ENCODE data around the gene PIK3R5.

DNA sequence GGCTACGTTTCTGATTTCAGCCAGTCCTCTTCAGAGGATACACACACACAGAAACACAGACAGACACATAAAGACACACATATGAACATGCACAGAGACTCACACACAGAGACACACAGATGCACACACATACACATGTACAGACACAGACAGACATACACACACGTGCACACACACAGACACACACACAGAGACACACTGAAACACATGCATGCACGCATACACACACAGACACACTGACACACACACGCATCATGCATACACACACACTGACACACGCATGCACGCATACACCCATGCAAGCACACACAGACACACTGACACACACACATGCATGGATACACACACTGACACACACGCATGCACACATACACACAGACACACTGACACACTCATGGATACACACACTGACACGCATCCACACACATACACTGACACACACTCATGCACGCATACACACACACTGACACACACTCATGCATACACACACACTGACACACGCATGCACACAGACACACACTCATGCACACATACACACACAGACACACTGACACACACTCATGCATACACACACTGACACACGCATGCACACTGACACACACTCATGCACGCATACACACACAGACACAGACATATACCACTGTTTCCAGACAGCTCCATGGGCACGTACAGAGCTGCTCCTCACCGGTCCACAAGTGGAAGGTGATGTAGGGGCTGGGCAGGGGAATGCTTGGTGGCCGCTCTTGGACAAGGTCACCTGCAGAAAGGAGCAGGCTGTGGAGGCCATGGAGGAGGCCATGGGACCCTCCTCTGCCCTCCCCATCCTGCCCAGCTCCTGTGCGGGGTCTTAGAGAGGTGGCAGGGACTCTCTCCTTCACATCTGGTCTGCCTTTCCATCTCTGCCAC, 136.2 kb downstream of the PIK3R5 start:
- TF ChIP-seq, protein P1, sequence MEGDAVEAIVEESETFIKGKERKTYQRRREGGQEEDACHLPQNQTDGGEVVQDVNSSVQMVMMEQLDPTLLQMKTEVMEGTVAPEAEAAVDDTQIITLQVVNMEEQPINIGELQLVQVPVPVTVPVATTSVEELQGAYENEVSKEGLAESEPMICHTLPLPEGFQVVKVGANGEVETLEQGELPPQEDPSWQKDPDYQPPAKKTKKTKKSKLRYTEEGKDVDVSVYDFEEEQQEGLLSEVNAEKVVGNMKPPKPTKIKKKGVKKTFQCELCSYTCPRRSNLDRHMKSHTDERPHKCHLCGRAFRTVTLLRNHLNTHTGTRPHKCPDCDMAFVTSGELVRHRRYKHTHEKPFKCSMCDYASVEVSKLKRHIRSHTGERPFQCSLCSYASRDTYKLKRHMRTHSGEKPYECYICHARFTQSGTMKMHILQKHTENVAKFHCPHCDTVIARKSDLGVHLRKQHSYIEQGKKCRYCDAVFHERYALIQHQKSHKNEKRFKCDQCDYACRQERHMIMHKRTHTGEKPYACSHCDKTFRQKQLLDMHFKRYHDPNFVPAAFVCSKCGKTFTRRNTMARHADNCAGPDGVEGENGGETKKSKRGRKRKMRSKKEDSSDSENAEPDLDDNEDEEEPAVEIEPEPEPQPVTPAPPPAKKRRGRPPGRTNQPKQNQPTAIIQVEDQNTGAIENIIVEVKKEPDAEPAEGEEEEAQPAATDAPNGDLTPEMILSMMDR (IDR thresholded peaks at IDR 0.05; ENCODE audit: insufficient read depth, low read length, poor library complexity, severe bottlenecking): no peak
- no peak for TF ChIP-seq EZH2phosphoT487 (conservative IDR thresholded peaks at IDR 0.05; ENCODE audit: low read length)

Data from SU-DHL-6 (cell line).